Osteoblast (primary cell): ENCODE data around the gene RBM23. TPM values are rescaled to one million over a fixed set of nuclear protein-coding genes. Genes with fewer than 3 reads are reported as not detected.
"Not testable (repeated sequence)": the region's sequence is repeated elsewhere in the genome, so short reads cannot be mapped to it uniquely, and the experiment has no call there.

Experiments
- DNase-seq: peaks from one replicate; pipeline ENCODE4 v3.0.0; 2011; ENCODE audit warnings: low spot score, mixed read lengths; ENCODE audit not compliant: insufficient read length; ENCODE audit errors: missing footprints
- H2AFZ ChIP-seq: 2 replicates; pipeline ENCODE4 v1.6.0; 2011; ENCODE audit warnings: mild to moderate bottlenecking, low read length
- H3K27ac ChIP-seq: 2 replicates; pipeline ENCODE4 v1.5.1; 2011; ENCODE audit warnings: mild to moderate bottlenecking, low read depth, low read length, moderate library complexity
- H3K27me3 ChIP-seq: 2 replicates; pipeline ENCODE4 v1.6.0; 2012; ENCODE audit warnings: mild to moderate bottlenecking, control low read depth, inconsistent platforms, low read length, moderate library complexity; ENCODE audit not compliant: insufficient read depth
- H3K36me3 ChIP-seq: 2 replicates; pipeline ENCODE4 v1.5.1; 2011; ENCODE audit warnings: mild to moderate bottlenecking, low read length, control low read depth, moderate library complexity; ENCODE audit not compliant: insufficient read depth
- H3K4me1 ChIP-seq: 2 replicates; pipeline ENCODE4 v1.5.1; 2011; ENCODE audit warnings: mild to moderate bottlenecking, low read length, control low read depth, moderate library complexity; ENCODE audit not compliant: insufficient read depth
- H3K4me2 ChIP-seq: 2 replicates; pipeline ENCODE4 v1.6.0; 2011; ENCODE audit warnings: mild to moderate bottlenecking, low read length; ENCODE audit not compliant: insufficient read depth
- H3K4me3 ChIP-seq: fragments of 200-600 bp; sonication (generic); 3 replicates; pipeline ENCODE4 v1.5.1; 2012; ENCODE audit warnings: mild to moderate bottlenecking, low read length, inconsistent platforms; ENCODE audit not compliant: insufficient read depth
- H3K79me2 ChIP-seq: 2 replicates; pipeline ENCODE4 v1.6.0; 2012; ENCODE audit warnings: mild to moderate bottlenecking, low read length, control low read depth, inconsistent platforms; ENCODE audit not compliant: insufficient read depth
- H3K9me3 ChIP-seq: 2 replicates; pipeline ENCODE4 v1.5.1; 2011; ENCODE audit warnings: low read depth, low read length, control low read depth
- H4K20me1 ChIP-seq: 2 replicates; pipeline ENCODE4 v1.6.0; 2012; ENCODE audit warnings: mild to moderate bottlenecking, low read length, control low read depth; ENCODE audit not compliant: insufficient read depth
- total RNA-seq: library from RNA; depleted of rRNA; stranded (reverse); fragments of >200 nt; gene quantifications from 2 replicates; pipeline ENCODE4 v1.2.3, GENCODE V29; 2012
- TF ChIP-seq, protein P1 (sequence below): IDR thresholded peaks from 2 replicates; pipeline ENCODE4 v1.5.1; 2011; ENCODE audit warnings: mild to moderate bottlenecking, low read depth, low read length, moderate library complexity; ENCODE audit errors: extremely low read depth

Gene RBM23
- 79.0 and 98.1 TPM in 2 replicates for total RNA-seq

DNA sequence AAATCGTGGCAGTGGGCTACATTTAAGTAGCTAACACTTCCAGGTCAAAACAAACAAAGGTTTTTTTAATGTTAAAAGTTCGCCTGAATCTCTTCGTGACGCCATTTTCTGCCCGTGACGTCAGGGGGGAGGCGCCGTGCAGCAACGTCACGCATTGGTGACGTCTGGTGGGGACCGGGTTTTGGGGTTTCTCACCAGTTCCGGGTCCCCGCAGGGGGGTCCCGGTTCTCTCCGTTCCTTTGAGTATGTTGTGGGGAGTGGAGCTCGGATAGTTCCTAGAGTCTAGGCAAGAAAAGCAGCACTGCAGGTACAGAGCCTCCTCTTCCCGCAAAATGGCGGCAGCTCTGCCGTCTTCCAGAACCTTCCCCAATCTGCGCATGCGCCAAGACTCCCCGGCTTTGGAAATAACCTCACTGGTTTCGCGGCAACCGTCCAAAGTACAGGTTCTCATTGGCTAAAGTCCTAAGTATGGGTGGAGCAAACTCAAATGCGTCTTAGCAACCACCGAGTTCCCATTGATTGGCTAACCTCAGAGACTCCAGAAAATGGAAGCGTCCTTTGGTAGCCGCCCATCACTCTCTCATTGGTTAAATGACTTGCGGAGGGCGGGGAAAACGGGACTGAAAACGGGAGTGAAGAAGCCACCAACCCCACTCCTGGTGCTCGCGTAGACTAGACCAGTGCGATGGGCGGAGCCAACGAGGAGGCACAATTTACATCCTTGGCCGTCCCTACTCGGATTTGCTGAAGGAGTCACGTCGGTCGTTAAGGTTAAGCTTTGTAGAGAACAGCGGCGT lies at the start of gene RBM23:
Gene RBM23 (minus strand): TSS at position 346 of the 797 bp plus-strand sequence.
- Histone ChIP-seq H3K36me3 (peaks cover 43% of the 10 kb centered on the region), H4K20me1 (no peaks in the 10 kb centered on the region), H2AFZ (peak within 1 kb of the TSS; percentile 91), H3K27ac (peak within 1 kb of the TSS; percentile 99), H3K4me2 (peak within 1 kb of the TSS; percentile 89), H3K4me1 (peaks cover 10% of the 10 kb centered on the region), H3K27me3 (no peaks in the 10 kb centered on the region), H3K9me3 (no peaks in the 10 kb centered on the region), H3K4me3 (peak within 1 kb of the TSS; percentile 82), H3K79me2 (peaks cover 43% of the 10 kb centered on the region)
- TF ChIP-seq, protein P1, sequence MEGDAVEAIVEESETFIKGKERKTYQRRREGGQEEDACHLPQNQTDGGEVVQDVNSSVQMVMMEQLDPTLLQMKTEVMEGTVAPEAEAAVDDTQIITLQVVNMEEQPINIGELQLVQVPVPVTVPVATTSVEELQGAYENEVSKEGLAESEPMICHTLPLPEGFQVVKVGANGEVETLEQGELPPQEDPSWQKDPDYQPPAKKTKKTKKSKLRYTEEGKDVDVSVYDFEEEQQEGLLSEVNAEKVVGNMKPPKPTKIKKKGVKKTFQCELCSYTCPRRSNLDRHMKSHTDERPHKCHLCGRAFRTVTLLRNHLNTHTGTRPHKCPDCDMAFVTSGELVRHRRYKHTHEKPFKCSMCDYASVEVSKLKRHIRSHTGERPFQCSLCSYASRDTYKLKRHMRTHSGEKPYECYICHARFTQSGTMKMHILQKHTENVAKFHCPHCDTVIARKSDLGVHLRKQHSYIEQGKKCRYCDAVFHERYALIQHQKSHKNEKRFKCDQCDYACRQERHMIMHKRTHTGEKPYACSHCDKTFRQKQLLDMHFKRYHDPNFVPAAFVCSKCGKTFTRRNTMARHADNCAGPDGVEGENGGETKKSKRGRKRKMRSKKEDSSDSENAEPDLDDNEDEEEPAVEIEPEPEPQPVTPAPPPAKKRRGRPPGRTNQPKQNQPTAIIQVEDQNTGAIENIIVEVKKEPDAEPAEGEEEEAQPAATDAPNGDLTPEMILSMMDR, result no peak
- peak; percentile 96 for DNase-seq

DNA sequence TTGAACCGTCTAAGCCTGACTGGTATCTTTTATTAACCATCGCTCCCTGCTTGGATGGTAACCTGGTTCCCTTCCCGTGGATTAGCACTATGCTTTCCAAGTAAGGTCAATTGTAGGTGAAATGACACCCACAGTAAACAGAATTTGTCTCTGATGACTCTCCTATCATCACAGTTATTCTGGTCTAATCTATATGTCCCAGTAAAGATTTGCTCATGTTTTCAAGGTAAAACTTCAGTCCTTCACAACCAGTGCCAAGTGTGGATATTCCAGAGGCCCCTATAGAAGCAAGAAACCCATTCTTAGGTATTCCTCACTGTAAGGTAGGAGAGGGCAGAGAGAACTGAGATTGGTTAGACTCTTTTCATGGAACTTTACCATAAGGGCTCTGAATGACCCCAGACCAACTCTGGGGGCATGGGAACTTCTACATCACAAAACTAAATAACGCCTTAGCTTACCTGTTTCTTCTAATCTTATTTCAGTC lies 47.9 kb upstream of the RBM23 start:
- Histone ChIP-seq H3K27me3 (no peaks in the 10 kb centered on the region), H3K4me1 (no peaks in the 10 kb centered on the region), H3K79me2 (no peaks in the 10 kb centered on the region), H3K4me2 (no peak overlapping the region), H3K27ac (no peak overlapping the region), H3K36me3 (peaks cover 16% of the 10 kb centered on the region), H2AFZ (no peak overlapping the region), H4K20me1 (no peaks in the 10 kb centered on the region), H3K4me3 (no peak overlapping the region), H3K9me3 (no peaks in the 10 kb centered on the region)
- TF ChIP-seq, protein P1, result no peak
- DNase-seq, result no peak

- H3K4me1 ChIP-seq, H2AFZ ChIP-seq, H3K27me3 ChIP-seq, H3K27ac ChIP-seq, H3K4me3 ChIP-seq, H3K9me3 ChIP-seq, DNase-seq, H3K36me3 ChIP-seq, H4K20me1 ChIP-seq, H3K4me2 ChIP-seq, H3K79me2 ChIP-seq: not testable (repeated sequence)
These were observed 47.2 kb upstream of the RBM23 start for GRCh38 chr14:22965916-22966782.

DNA sequence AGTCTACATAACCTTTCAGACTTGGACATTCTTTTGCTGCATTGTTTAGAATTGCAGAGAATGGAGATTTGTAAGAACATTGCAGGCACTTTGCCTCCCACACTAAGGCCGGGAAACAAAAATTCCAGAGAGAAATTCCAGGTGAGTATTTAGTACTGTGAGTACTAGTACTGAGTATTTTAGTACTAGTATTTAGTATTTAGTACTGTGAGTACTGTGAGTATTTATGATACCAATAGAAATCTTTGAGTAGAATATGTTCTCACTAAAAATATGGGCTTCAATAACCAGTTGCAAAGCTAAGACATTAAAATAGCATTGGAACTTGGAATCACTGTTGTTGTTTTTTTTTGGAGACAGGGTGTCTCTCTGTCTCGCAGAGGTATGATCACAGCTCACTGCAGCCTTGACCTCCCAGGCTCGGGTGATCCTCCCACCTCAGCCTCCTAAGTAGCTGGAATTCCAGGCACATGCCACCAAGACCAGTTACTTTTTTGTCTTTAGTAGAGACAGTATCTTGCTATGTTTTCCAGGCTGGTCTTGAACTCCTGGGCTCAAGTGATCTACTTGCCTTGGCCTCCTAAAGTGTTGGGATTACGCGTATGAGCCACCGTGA lies 43.2 kb upstream of the RBM23 start:
- no peaks in the 10 kb centered on the region for H3K4me1 ChIP-seq
- TF ChIP-seq, protein P1, result no peak
- no peaks in the 10 kb centered on the region for H3K79me2 ChIP-seq
- no peak overlapping the region for H3K27ac ChIP-seq
- no peaks in the 10 kb centered on the region for H3K36me3 ChIP-seq
- H2AFZ ChIP-seq, result no peak overlapping the region
- no peaks in the 10 kb centered on the region for H3K9me3 ChIP-seq
- H4K20me1 ChIP-seq, result no peaks in the 10 kb centered on the region
- no peaks in the 10 kb centered on the region for H3K27me3 ChIP-seq
- DNase-seq, result no peak
- no peak overlapping the region for H3K4me3 ChIP-seq
- H3K4me2 ChIP-seq, result no peak overlapping the region
